COLO668 (cell line): ENCODE measurements around the gene KIAA0319L.
A peak's percentile ranks its signal among the peaks of the same experiment; 100 is the strongest.
"Not testable (repeated sequence)": the region's sequence is repeated elsewhere in the genome, so short reads cannot be mapped to it uniquely, and the experiment has no call there.

Source experiments
- DNase-seq: peaks from one replicate; lab custom pipeline; 2025; ENCODE audit not compliant: unreplicated experiment; lab: John Stamatoyannopoulos, UW

The KIAA0319L gene

DNA sequence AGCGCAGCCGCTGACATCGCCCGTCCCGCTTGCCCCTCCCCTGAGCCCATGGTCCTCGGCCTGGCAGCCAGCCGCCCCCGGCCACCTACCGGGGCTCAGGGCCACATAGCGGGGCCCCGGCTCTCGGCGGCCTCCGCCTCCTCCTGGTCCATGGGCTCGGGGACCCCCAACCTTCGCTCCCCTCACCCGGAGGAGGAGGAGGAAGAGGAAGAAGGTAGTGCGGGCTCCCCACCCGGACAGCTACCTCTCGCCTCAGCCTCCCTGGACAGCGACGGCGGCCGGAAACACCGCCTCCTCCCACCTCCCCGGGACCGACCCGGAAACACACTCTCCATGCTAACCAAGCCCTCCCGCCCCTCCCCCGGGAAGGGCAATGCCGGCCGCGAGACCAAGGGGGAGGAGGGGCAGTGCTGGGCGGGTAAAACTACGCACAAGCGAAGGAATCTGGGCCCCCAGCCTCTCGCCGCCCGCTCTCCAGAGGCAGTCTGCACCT, at the start of gene KIAA0319L:
TSS of gene KIAA0319L (minus strand) at position 286 of the 493 bp plus-strand sequence. CDS start 2,912 bp downstream, outside the sequence.
- DNase-seq = peak; percentile 96

DNA sequence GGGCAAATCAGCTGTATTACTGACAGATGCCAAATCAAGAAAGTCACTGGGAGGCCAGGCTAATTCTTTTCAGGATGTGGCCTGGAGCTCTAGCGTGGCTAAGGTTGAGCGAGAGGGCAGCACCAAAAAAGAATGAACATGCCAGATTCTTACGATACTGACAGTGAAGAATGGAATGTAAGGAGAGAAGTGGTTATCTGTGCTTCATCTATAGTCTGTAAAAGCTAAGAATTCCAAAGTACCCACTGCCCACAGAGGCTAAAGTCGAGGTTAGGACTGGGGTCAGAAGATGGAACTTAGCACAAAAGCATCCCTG, 48.6 kb upstream of the KIAA0319L start:
- DNase-seq = no peak

DNA sequence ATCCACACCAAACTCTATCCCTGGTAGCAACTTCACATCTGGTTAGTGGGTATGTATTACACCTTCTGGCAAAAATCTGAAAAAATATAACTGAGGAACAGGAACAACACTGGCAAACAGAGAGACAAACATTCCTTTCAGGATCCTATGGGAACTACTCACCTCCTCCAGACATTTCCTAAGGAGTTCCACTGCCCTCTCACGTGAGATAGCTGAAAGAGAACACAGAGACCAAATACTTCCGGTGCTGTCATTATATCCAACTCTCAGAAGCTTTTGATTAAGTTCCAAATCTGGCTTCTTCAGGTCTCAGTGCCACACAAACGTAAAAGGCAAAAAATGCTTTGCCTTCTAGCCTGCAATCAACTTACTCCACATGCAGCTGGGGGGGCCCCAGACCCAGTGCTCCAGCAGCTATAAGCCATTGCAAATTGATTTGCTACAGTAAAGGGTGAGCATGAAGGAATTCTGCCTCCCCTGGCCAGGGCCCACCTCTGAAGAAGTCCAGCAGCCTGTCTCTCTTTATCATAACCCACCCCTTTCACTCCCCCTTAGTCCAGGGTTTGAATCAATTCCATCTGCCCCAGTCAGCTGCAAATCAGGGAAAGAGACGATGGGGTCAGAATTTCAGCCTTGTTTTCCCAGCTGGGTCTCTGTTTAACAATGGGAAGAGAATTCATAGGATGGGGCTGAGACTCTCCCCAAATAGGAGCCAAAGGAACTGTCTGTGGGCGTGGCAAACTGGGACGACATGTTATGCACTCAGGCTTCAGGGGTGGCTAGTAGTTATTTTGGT, 48.1 kb upstream of the KIAA0319L start:
- DNase-seq = no peak

DNA sequence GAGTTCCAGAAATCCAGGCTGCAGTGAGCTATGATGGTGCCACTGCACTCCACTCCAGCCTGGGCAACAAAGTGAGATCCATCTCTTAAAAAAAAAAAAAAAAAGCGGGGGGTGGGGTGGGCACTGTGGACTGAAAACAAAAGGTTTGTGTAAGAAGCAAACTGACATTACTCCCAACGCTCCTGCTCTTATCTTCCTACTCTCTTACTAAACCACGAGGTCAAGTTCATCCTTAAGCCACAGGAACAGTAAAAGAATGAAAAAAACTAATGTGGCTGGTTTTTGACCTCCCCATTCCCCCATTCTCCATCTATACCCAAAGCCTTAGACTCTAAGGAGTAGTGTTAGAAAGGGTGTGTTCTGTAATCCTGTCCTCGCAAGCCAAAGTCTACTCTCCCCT, 46.7 kb upstream of the KIAA0319L start:
- no peak for DNase-seq

DNA sequence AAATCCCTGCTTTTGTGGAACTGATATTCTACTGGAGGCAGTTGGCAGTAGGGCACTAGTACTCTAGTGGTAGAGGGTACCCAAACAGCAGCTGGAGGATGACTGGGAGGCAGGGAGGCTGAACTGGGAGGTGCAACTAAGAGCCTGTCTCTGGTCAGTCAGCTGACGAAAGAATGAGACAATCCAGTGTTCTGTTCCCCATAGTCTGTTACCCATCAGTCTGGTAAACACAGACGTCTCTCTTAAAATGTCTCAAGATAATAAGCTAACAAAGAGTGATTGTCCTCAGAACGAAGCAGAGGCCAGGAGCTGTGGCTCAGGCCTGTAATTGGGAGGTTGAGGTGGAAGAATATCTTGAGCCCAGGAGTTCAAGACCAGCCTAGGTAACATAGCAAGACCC, 46.3 kb upstream of the KIAA0319L start:
- DNase-seq = no peak

DNA sequence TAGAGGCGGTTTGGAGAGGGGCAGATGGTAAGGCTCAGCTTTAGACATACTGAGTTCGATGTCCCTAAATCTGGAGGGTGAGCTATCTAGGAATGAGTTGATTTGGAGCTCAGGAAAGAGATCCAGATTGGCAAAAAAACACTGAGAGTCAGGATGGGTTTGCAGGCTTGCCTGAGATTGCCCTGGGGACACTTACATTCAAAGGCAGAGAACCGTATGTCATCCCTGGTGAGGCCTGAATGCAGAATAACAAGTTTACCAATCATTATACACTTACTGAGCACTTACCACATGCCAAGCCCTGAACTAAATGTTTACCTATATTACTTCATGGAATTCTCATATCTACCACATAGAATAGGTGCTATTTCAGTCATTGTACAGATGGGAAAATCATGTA, 43.4 kb upstream of the KIAA0319L start:
- DNase-seq = no peak

DNA sequence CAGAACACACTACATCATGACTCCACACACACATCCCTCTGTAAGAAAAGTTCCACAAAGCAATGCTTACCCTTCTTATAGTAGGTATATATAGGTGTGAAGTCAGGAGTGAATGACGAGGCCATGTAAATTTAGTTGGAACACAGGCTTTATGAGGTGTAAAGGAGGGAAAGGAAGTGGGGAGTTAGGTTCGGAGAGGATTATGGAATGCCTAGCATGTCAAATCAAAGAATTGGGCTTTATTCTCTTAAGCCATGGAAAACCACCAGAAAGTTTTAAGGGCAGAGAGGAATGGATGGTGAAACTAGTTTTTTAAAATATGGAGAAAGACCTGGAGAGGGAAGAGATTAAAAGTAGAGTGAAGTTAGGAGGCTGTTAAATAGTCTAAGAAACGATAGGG, 42.2 kb upstream of the KIAA0319L start:
- DNase-seq = no peak

DNA sequence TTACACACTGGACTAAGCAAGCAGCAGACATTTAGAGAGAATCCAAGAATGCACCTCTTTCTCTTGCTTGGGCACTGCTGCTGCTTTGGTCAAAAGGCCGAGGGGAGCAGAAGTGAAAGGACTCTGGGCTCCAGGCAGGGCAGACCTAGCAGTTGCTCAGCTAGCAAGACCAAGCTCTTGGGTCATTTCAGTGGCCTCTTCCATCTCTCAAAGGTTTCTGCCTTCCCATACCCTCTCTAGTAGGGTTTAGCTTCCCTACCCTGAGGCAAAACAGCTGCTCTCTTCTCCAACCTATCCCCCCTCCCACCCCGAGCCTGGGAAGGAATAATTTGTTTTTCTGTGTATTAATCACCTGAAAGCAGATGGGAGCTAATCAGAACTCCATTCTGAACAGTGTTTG, 41.7 kb upstream of the KIAA0319L start:
- DNase-seq = no peak

DNA sequence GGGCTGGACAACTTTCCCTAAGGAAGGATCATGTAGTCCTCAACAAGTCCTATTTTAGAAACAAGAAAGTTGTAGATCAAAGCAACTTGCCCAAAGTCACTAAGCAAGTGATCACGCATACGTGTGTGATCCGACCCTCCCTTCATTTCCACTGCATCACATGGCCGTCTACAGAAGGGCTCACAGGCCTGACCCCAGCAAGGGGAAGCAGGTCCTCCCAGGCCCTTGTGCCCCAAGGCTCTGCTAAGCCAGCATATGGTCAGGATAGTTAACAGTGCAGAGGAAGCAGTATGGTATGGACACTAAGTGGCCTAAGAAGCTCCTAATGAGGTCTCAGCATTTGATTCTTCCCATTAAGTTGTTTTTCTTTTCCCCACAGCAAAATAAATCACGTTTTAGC, 40.7 kb upstream of the KIAA0319L start:
- DNase-seq = no peak

DNA sequence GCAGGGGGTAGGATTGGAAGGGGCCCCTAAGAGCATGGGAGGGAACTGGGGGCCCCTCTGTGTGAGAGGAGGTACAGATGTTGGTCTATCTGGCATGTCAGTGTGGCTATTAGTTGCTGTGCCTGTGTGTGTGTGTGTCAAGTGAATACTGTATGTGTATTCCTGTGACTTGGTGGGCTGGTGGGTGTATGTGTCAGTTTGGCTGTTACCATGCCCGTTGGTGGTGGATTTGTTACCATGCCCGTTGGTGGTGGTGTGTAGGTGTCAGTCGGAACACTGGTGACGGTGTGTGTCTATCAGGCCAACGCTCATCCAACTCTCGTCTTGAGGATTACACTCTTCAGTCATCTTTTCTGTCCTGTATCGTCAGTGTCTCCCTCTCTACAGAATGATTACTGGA, 38.5 kb upstream of the KIAA0319L start:
- DNase-seq = no peak

DNA sequence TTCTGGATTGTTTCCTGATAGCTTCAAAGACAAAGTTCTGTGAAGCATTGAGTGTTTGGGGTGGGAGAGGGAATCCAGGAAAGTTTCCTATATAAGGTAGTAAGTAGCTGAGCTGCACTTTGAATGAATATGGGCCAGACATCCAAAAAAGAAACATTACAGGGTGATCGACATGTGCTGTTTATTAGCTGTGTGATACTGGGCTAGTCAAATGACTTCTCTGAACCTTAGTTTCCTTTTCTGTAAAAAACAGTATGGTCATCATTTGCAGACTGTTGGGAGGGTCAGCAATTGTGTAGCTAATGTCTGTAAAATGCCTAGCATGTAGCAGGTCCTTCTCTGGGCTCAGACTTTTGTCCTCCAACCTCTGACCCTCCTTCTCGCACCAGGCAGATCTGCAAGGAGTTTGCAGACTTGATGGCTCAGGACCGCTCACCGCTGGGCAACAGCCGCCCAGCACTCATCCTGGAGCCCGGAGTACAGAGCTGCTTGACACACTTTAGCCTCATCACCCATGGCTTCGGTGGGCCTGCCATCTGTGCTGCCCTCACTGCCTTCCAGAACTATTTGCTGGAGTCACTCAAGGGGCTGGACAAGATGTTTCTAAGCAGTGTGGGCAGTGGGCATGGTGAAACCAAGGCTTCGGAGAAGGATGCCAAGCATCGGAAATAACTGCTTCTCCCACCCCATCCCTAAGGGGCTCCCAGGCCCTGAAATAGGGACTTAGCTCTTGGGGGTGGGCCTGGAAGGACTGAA, 37.0 kb upstream of the KIAA0319L start:
- DNase-seq = no peak

DNA sequence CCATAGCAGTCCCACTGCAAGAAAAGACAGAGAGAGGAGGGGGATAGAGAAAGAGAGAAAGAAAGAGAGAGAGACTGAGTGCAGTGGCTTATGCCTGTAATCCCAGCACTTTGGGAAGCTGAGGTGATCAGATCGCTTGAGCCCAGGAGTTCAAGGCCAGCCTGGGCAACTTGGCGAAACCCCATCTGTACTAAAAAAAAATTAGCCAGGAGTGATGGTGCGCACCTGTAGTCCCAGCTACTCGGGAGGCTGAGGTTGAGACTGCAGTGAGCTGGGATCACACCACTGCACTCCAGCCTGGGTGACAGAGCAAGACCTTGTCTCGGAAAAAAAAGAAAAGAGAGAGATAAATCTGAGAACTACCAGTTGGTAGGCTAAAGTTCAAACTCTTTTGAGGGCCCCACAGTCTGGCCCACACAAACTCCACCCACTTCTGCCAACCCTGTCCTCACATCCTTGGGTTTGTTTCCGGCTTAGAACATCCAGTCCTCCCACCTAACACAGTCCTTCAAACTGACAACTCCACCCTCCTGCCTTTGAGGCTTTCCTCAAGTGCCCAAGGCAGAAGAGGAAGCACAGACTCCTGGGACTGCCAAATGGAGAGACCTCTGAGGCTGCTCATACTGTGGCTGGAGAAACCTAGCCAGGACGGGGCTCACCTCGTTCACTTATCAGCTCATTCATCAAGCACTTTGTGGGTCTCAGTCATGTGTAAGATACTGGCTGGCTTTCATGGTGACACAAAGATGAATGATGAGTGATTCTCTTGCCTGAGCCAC, 36.0 kb upstream of the KIAA0319L start:
- no peak for DNase-seq

DNA sequence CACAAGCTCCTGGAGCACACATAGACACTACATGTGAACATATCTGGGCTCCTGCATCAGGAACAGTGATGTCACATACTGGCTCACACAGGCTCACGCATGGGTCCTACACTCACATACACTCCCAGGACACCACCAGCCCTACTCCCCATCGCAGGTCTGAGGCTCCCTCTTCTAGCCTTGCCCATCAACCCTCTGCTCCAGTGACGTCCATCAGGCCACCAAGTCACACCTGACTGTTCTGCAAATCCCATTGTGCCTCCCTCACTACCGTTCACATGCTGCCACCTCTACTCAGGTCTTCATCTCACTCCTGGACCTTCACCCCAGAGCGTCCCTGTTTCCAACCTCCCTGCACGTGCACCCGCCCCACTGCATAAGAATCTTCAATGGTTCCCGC, 34.0 kb upstream of the KIAA0319L start:
- DNase-seq = no peak

DNA sequence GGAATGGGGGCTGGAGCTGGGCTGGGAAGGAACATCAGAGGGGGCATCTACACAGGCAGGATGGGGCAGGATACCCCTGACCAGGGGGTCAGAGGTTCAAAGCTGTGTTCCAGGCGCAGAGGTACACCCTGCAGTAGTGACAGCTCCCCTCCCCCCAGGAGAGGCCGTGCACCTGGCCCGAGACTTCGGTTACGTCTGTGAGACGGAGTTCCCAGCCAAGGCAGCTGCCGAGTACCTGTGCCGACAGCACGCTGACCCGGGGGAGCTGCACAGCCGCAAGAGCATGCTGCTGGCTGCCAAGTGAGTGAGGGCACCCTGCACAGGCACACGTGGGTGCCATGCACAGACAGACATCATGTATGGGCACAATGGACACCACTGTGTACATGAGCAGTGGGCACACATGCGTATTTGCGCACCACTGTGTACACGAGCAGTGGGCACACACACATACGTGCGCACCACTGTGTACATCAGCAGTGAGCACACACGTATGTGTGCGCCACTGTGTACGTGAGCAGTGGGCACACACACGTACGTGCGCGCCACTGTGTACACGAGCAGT, 33.4 kb upstream of the KIAA0319L start:
- no peak for DNase-seq

DNA sequence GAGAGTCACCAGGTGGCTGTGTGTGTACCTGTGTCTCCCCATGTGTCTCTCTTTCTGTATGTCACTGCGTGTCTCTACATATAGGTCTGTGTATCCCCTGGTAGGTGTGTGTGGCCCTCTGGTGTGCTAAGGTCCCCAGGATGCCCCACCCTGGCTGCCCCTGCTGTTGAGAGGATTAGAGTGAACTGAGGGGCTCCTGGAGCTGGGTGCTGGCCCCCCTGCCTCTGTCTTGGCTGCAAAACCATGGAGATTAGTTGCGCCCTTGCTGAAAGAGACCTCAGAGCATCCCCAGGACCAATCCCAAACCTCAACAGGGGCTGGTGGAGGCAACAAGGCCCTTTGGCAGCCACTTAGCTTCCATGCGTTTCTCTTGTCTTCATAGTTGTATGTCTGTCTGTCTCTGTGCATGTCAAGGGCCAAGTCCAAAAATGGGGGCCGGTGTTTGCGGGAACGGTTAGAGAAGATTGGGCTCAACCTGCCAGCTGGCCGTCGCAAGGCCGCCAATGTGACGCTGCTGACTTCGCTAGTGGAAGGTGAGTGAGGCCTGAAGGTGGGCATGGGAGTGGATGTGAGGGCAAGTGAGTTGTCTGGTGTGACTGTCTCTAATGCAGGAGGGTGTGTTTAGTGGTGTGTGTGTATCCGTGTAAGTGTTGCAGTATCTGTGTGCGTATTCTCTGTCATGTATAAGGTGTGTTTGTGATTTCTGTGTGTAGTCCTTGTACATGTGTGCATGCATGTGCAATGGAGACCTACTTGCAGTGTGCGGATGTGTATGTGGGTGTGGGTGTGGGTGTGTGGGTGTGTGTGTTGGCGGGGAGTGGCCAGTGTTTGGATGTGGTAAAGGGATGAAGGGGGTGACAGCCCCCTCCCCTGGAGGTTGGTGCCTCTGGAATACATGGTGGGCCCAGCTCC, 32.6 kb upstream of the KIAA0319L start:
- DNase-seq = no peak

DNA sequence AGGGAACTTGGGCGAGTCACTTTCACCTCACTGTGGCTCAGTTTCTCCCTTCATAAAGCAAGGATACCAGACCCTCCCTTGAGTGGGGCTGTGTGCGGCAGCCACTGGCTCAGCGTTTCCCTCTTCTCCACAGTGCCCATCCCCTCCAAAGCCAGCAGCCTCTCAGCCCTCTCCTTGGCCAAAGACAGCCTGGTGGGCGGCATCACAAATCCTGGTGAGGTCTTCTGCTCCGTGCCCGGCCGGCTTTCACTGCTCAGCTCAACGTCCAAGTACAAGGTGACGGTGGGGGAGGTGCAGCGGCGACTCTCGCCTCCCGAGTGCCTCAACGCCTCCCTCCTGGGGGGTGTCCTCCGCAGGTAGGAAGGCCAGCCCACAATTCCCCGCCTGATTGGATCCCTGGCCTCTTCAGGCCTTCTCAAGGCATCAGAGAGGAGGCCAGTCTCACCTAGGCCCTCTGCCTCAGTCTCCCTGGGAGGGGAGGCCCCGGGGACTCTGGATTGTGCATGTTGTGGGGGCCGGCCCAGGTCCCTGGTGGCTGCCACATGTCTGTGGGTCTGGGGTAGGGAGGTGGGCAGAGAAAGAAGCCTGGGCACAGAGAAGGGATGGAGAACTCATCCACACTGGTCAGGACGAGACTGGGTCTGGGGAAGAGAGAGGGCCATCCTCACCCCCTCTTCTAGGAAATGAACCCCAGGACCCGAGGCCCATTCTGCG, 31.2 kb upstream of the KIAA0319L start:
- no peak for DNase-seq

DNA sequence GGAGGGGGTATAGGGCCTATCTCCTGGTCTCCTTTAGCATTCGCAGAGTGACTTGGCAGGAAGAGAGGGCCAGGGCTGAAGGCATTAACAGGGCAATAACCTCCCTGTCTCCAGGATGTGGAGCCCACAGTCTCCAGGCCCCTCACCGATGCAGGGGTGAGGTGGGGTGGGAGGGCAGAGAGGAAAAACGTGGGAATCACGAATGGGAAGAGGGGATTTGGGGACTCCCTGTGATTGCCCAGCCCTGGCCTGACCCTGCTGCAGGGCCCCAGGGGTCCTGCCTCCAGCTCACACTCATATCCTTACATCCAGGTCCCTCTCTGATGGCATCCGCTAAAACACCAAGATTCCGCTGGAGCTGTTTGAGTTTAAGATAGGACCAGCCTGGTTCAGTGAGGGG, 30.5 kb upstream of the KIAA0319L start:
- no peak for DNase-seq

DNA sequence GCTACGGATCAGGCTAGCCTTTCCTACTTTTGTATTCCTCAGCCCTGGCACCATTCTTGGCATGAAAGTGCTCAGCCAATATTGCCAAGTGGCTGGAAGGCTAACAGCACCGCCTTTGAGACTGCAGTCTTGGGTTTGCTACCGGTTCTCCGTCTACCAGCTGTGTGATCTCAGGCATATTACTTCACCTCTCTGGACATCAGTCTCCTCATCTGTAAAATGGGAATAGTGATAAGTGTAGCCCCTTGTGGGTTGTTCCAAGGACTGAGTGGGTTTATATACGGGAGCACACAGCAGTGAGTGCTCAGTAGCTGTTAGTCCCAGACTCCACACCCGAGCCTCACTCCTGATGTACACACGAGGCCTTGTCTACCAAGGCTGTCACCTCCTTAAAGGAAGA, 29.6 kb upstream of the KIAA0319L start:
- DNase-seq = no peak

DNA sequence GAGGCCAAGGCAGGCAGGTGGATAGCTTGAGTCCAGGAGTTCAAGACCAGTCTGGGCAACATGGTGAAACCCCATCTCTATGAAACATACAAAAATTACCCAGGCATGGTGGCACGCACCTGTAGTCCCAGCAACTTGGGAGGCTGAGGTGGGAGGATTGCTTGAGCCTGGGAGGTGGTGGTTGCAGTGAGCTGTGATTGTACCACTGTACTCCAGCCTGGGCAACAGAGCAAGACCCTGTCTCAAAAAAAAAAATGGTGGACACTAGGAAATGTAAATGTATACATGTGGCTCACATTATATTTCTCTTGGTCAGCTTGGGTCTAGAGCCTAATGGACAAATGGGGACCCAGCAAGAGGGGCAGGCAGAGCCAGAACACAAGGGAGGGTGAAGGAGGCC, 28.6 kb upstream of the KIAA0319L start:
- DNase-seq = not testable (repeated sequence)

DNA sequence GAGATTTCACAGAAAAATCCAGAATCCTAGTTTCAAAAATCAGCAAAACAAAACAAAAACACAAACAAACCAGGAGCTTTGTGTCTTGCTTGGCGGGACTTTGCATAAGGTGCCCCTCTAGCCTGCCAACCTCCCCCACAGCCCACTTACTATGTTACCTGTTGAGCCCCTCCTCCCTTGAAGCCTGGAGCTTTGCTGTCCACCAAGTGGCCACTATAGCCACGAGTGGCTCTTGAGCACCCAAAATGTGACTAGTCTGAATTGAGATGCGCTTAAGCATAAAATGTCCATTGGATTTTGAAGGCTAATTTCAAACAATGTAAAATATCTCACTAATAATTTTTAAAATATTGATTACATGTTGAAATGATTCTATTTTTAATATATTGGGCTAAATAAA, 28.1 kb upstream of the KIAA0319L start:
- no peak for DNase-seq
